ENCODE results near the gene GREB1L.
"Not testable (repeated sequence)": the region's sequence is repeated elsewhere in the genome, so short reads cannot be mapped to it uniquely, and the experiment has no call there.

Gene GREB1L

GRCh38 chr18:21314724-21315123, 72.7 kb downstream of the GREB1L start:
- TF ChIP-seq CTCF (conservative IDR thresholded peaks at IDR 0.05; ENCODE audit: low read depth, low read length): no peak
- DNase-seq (ENCODE audit: low read depth): no peak
- no peak overlapping the region for H3K4me3 ChIP-seq (ENCODE audit: low read length)

GRCh38 chr18:21315126-21315525, 73.1 kb downstream of the GREB1L start:
- not testable (repeated sequence) for H3K4me3 ChIP-seq (ENCODE audit: low read length); DNase-seq (ENCODE audit: low read depth)

DNA sequence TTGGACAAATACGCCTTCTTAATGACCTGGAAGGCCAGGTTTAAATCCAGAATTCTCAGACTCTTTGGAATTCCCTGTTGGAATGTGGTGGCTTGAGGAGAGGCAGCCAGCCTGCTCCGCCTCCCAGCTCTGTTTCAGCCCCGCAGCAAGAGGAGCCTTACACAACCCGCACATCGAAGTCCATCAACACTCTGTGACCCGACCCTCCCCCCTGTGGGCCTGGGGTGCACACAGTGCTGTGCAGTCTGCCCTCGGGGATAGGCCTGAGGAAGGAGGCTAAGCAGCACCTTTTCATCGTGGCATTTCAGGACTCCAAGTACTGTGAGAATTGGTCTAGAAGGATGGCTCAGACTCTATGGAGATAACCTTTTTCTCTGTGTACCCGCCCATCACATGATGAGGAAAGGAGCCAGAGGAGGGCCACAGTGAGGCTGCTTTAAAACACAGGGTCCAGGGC, 73.7 kb downstream of the GREB1L start:
- TF ChIP-seq CTCF (conservative IDR thresholded peaks at IDR 0.05; ENCODE audit: low read depth, low read length): no peak

DNA sequence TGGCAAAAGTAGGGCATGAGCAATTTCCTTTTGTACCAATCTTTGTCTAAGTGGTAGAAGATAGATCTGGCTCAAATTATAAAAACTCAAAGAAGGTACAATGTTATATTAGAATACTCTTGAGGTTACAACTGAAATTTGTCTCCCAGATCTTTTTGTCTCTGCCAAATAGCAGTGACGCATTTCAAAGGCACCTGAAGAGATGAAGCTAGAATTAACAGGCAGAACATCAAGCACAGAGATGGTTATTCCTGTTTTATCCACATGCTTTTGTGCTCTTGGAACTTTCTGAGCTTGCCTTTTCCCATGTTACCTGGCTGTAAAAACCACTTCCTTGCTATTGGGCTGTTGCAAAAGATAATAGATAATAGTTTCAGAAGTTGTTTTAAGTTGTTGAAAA, 74.3 kb downstream of the GREB1L start:
- TF ChIP-seq CTCF (conservative IDR thresholded peaks at IDR 0.05; ENCODE audit: low read depth, low read length): no peak
- DNase-seq (ENCODE audit: low read depth): no peak
- no peak overlapping the region for H3K4me3 ChIP-seq (ENCODE audit: low read length)

More for the DNA sequence above, 73.7 kb downstream of the GREB1L start:
- peak; percentile 61 for DNase-seq (ENCODE audit: low read depth)
- no peak overlapping the region for H3K4me3 ChIP-seq (ENCODE audit: low read length)

DNA sequence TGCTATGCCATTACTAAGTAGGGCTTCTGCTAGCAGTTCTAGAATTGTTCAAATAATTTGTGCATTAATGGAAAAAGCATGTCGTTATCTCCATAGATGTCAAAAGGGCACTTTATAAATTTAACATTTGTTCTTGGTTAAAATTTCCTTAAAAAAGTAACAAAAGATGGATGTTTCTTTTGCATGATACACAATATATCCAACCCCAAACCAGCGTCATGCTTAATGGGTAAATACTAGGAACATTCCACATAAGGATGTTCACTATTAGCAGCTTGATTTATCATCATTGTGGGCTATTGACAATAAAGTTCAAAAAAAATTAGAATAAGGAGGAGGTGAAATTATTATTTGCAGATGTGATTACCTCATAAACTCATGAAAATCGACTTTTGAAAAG, 79.7 kb downstream of the GREB1L start:
- no peak overlapping the region for H3K4me3 ChIP-seq (ENCODE audit: low read length)
- TF ChIP-seq CTCF (conservative IDR thresholded peaks at IDR 0.05; ENCODE audit: low read depth, low read length): no peak
- DNase-seq (ENCODE audit: low read depth): no peak

- no peak for TF ChIP-seq CTCF (conservative IDR thresholded peaks at IDR 0.05; ENCODE audit: low read depth, low read length)
- no peak overlapping the region for H3K4me3 ChIP-seq (ENCODE audit: low read length)
Observed at GRCh38 chr18:21327101-21327500, 85.1 kb downstream of the GREB1L start.

DNA sequence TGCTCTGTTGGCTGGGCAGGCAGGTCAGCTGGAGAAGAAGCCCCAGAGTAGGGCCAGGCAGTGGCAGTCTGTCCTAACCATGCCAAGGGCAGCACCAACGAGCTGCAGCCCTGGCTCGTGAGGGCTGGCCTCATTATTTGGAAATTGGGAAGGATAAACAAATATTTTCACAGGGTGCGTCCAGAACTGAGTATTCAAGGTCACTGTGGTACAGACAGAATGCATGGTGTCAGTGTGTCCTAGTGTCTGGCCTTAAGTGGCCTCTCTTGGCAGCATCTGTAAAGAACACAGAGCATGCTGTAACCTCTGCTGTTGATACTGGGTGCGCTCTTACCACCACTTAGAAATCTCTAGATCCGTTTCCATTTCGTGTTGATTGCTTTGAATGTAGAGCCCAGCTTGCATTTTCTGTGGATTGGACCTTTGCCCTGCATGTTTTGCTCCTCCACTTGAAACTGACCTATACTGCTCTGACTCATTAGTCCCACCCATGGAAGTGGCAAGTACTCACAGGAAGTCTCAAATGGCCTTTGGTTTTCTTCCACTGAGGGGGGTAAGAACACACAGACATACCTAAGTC, 88.2 kb downstream of the GREB1L start:
- no peak overlapping the region for H3K4me3 ChIP-seq (ENCODE audit: low read length)
- DNase-seq (ENCODE audit: low read depth): no peak
- TF ChIP-seq CTCF (conservative IDR thresholded peaks at IDR 0.05; ENCODE audit: low read depth, low read length): no peak

More at GRCh38 chr18:21327101-21327500, 85.1 kb downstream of the GREB1L start:
- no peak for DNase-seq (ENCODE audit: low read depth)

All from retinal pigment epithelial cell (primary cell).